Measurements from ENCODE around the gene ZNF138.

ZNF138 gene

DNA sequence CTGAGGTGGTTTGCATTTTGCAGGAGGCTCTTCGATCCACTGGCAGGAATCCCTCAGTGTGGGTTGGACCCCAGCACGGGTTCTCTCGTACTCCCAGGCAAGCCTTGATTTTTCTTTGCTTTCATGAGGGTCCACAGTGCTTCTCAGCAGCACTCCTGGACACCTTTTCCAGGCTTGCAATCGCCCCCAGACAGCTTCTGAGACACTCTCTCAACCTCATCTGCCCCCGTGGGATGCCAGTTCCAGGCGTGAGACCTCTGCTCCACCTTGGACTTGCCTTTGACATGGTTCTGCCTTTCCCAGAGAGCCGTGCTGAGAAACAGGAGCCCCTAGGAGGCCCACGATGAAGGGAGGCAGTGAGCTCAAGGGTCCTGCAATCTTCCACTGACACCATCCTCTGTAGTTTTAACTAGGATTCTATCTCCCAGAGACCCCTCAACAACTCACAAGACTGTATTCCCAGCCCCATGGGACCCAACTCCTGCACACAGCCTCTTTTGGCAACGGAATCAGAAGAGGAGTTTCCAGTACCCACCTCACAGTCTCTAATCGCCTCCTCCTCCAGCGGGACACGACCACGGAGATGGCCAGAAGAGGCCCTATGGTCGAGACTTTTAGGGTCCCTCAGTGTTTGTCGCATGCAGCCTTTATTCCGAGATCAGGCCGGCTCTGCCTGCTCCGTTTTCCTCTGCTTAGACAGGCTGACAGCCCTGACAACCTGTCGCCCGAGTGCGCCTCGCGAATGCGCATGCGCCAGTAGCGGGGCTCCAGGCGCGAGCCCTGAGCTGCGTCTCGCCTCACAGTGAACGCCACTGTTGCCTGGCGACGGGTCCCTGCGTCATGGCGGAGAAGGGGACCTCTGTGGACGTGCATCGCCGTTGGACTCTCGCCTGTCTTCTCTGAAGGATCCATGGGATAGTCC, 82.8 kb downstream of the ZNF138 start:
- peak; percentile 57 to 83 for DNase-seq

DNA sequence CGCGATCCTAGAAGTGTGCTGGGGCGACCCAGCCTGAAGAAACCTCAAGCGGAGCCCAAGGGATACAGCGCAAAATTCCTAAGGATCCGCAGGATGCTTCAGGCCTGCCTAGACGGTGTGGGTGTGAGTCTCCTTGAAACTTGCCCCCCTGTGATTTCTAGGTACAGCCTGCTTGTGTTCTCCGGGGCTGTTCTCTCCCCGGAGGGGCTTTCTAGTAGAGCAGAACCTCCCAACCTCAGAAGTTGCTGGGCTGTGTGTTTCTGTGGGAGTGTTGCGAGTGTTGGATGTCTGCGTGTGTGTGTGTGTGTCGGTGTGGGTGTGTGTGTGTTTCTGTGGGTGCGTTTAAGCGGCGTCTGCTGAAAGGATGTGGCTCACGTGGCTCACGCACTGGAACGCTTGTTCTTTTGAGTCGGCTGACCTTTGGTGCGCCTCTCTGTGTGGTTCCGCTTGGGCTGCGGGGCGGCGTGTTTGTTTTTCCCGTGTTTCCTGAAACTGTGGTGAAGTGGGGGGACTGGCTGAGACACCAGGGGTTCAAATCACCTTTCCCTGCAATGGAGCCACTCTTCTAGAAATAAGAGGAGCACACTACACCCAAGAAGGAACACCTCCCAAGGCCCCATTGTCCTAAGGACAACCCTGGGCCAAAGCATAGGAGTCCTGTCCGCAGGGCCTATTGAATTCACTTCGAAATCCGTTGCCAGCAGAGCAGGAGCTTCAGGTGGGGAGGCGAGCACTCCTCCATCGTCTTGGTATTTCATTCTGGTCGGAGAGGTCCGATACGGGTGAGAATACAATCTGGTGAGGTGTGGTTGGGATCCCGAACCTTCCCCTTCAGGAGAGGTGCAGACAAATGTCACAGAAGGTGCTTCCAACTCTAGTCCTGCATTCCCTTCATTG, 83.7 kb downstream of the ZNF138 start:
- no peak for DNase-seq

DNA sequence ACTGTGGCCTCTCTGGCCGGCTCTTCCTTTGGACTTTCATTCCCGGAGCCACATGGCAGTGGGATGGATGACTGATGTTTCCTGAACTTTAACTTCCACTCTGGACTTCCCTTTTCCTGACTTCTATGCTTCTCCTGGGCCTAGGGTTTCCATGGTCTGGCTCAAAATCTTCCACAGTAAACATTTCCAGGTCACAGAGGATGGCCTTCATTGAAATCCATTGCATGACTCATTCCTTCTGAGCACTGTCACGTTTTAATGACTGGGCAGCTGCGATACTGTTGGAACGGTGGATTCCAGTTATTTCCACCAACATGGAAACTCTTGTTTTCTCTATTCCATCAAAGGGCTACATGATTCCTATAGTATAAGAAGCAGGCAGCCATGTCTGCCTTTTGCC, 84.5 kb downstream of the ZNF138 start:
- DNase-seq: no peak

DNA sequence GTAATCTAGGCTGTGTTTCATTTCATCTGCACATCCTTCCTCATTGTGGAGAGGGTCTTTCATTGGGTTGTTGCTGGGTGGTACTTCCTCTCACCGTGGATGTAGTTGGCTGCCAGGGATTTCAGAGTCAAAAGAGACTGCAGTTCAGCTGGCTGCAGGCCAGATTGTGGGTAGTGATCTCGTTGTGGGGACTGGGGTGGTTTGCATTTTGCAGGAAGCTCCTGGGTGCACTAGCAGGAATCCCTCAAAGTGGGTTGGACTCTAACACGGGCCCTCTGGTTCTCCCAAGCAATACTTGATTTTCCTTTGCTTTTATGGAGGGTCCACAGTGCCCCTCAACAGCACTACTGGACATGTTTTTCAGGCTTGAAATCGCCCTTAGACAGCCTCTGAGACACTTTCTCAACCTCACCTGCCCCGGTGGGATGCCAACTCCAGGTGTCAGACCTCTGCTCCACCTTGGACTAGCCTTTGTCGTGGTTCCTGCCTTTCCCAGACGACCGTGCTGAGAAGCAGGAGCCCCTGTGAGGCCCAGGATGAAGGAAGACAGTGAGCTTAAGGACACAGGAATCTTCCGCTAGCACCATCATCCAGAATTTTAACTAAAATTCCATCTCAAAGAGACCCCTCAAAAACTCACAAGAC, 85.0 kb downstream of the ZNF138 start:
- no peak for DNase-seq

DNA sequence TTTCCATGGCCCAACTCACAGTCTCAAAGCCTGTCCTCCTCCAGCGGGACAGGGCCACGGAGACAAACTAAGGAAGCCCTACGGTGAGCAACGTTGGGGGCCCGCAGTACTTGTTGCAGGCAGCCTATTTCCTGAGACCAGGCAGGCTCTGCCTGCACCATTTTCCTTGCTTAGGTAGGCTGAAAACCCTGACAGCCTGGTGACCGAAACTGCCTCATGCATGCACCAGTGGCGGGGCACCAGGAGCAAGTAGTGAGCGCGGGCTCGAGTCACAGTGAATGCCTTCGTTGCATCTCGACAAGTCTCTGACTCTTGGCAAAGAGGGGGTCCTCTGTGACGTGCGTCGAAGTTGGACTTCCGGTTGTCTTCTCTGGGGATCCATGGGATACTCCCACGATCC, 85.6 kb downstream of the ZNF138 start:
- no peak for DNase-seq

DNA sequence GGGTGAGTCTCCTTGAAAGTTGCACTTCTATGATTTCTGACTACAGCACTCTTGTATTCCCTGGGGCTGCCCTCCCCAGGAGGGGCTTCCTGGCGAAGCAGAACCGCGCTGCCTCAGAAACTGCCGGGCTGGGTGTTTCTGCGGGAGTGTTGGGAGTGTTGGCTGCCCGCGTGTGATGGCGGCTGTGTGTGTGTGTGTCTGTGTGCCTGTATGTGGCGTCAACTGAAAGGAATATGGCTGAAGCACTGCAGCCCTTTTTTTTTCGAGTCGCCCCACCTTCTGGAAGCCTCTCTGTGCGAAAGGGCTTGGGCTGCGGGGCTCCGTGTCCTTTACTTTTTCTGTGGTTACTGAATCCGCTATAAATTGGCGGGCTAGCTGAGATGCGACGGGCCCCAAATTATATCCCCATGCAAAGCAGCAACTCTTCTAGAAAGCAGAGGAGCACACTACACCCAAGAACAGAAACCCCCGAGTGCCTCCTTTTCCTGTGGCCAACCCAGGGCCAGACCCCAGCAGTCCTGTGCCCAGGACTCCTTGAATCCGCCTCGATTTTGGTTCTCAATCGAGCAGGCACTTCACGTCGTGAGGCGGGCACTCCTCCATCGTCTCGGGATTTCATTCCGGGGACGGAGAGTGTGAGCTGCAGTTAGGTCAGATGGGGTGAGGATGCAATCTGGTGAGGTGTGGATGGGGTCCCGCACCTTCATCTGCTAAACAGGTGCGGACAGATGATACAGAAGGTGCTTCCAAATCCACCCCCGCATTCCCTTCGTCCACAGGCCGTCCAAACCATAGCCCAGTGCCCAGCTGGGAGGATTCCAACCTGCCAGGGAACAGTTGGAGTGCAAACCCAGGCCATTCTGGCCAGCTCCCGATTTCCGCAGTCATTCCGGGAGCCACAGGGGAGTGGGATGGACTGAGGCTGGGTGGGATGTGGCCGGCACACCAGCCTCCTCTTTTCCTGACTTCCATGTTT, 86.4 kb downstream of the ZNF138 start:
- no peak for DNase-seq

DNA sequence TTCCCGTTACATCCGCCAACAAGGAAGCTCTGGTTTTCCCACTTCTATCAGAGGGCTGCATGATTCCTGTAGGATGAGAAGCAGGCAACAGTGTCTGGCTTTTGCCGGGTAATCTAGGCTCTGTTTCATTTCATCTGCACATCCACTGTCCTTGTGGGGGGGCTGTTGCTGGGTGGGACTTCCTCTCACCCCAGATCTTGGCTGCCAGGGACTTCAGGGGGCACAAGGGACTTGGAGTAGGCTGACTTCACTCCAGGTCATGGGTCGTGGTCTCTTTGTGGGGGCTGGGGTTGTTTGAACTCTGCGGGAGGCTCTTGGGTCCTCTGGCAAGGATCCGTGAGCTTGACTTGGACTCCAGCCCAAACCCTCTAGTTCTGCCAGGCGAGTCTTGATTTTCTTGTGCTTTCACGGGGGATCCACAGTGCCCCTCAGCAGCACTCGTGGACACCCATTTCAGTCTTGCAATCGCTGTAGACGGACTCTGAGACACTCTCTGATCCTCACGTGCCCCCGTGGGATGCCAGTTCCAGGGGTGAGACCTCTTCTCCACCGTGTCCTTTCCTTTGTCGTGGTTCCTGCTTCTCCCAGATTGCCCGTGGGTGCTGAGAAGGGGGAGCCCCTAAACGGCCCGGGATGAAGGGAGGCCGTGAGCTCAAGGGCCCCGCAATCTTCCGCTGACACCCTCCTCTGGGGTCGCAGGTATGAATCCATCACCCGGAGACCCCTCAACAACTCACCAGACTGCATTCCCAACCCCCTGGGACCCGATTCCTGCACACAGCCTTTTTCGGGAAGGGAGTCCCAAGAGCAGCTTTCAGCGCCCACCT, 87.4 kb downstream of the ZNF138 start:
- DNase-seq: no peak

DNA sequence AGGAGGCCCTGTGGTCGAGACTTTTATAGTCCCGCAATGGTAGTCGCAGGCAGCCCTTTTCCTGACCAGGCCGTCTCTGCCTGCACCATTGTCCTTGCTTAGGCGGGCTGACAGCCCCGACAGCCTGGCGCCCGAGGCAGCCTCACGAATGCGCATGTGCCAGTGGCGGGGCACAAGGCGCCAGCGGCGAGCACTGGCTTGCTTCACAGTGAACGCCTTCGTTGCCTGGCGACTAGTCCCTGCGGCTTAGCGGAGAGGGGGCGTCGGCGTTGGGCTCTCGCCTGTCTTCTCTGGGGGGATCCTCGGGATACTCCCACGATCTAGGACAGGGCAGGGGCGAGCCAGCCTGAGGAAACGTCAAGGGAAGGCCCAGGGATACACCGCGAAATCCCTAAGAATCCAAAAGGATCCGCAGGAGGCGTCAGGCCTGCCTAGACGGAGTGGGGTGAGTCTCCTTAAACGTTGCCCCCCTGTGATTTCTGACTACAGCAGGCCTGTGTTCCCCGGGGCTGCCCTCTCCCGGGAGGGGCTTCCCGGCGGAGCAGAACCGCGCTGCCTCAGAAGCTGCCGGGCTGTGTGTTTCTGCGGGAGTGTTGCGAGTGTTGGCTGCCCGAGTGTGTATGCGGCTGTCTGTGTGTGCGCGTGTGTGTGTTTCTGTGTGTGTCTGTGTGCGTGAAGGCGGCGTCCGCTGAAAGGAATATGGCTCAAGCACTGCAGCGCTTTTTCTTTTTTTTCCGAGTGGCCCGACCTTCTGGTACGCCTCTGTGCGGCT, 88.3 kb downstream of the ZNF138 start:
- DNase-seq: peak; percentile 13 to 64

Measured in NCI-H2081 (cell line).